GM12865 (cell line): ENCODE results near the gene SLC22A23.
A peak's percentile ranks its signal among the peaks of the same experiment; 100 is the strongest.

Experiments
- DNase-seq: peaks from one replicate; pipeline ENCODE4 v3.0.0; 2010; ENCODE audit warnings: low read depth
- H3K4me3 ChIP-seq: 2 replicates; pipeline ENCODE4 v1.5.1; 2011; ENCODE audit warnings: mild to moderate bottlenecking, low read depth, low read length, control low read depth
- TF ChIP-seq, protein P1 (sequence below): IDR thresholded peaks from 2 replicates; pipeline ENCODE4 v1.5.1; 2011; ENCODE audit warnings: low read length, control low read depth, low read depth, inconsistent platforms; ENCODE audit not compliant: insufficient read depth; ENCODE audit errors: missing control alignments

SLC22A23 gene

DNA sequence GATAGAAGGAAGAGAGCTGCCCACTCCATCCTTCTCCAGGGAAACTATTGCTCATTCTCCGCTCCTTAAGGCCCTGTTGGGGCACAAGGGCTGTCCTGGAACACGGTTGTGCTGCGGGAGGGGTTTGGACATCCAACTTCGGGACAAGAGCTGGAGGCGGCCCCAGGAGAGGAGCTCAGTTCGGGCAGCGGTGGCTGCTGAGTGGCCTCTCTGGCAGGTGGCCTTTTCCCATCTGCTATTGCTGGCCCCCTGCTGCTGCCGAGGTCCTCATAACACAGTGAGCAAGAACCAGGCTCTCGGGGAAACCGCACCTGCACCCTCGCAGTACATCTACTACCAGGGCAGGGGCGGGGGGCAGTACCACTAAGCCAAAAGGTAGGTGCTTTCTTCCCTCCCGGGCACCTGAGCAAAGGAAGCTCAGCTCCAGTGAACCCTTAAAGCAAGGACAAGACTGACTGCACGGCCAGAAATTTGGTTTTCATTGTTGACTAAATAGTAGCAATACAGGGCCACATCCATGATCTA, 134.4 kb downstream of the SLC22A23 start:
- TF ChIP-seq, protein P1, sequence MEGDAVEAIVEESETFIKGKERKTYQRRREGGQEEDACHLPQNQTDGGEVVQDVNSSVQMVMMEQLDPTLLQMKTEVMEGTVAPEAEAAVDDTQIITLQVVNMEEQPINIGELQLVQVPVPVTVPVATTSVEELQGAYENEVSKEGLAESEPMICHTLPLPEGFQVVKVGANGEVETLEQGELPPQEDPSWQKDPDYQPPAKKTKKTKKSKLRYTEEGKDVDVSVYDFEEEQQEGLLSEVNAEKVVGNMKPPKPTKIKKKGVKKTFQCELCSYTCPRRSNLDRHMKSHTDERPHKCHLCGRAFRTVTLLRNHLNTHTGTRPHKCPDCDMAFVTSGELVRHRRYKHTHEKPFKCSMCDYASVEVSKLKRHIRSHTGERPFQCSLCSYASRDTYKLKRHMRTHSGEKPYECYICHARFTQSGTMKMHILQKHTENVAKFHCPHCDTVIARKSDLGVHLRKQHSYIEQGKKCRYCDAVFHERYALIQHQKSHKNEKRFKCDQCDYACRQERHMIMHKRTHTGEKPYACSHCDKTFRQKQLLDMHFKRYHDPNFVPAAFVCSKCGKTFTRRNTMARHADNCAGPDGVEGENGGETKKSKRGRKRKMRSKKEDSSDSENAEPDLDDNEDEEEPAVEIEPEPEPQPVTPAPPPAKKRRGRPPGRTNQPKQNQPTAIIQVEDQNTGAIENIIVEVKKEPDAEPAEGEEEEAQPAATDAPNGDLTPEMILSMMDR: no peak
- no peak overlapping the region for H3K4me3 ChIP-seq
- DNase-seq: no peak

GRCh38 chr6:3321875-3322274, 135.0 kb downstream of the SLC22A23 start:
- TF ChIP-seq, protein P1: no peak
- no peak for DNase-seq
- no peak overlapping the region for H3K4me3 ChIP-seq

- TF ChIP-seq, protein P1: no peak
- no peak for DNase-seq
- no peak overlapping the region for H3K4me3 ChIP-seq
These were observed 135.8 kb downstream of the SLC22A23 start for GRCh38 chr6:3321042-3321441.

GRCh38 chr6:3320238-3320811, 136.5 kb downstream of the SLC22A23 start:
- TF ChIP-seq, protein P1: no peak
- no peak overlapping the region for H3K4me3 ChIP-seq
- no peak for DNase-seq

DNA sequence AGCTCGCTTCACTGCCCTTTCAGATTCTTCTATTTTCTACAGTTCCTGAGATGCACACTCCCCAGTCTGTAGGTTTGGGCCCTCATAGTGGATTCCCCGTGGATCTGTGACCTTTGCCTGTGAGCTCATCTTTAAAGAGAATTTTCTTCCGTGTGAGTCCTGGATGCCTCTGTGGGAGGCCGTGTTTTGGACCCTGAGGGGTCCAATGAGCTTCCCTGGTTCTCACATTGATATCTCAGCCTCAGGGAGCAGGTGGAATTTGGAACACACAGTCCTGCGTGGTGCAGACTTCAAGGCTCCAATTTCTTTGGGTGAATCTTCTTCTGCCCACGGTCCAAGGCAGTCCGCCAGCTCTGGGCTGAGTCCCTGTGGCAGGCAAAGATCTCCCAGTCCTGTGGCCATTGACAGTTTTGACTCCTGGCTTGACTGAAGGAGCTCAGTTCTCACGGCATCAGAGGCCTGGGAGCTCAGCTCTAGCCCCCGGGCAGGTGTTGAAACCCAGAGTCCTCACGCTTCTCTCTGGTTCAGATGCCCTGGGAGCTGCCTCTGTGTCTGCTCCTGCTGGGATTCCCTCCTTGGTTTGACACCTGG, 137.1 kb downstream of the SLC22A23 start:
- DNase-seq: no peak
- TF ChIP-seq, protein P1: no peak
- H3K4me3 ChIP-seq: no peak overlapping the region

DNA sequence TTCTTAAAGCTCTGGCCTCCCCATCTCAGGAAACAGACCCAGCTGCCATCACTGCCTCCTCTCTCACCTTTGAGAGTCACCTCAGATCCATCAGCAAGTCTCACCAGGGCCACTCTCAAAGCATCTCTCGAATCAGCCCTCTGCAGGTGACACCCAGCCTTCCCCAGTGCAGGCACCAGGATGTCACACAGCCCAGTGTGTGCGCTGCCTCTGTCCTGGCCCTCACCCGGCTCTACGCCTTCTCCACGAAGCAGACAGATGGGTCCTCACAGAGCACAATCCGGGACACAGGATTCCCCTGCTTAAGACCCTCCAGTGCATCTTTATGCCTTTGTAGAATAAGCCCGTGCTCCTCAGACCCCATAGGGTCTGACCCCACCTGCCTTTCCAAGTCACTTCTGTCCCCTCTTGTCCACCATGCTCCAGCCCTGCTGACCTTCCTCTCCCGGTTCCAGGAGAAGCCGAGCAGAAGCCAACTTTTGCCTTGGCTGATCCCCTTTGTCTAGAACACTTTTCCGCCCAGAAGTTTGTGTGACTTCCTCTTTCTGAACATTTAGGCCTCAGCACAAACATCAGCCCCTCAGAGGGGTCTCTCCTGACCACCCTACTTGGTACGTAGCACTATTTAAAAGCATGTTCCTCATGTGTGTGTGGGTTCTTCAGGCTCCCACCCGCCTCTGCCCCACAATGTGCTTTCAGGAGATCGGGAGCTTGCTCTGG, 137.9 kb downstream of the SLC22A23 start:
- TF ChIP-seq, protein P1: no peak
- no peak for DNase-seq
- no peak overlapping the region for H3K4me3 ChIP-seq

- peak; percentile 18 for DNase-seq
- H3K4me3 ChIP-seq: no peak overlapping the region
- TF ChIP-seq, protein P1: no peak
These were observed 138.6 kb downstream of the SLC22A23 start for GRCh38 chr6:3318226-3318625.
